ENCODE results near the gene CDH23. TPM values are rescaled to one million over a fixed set of nuclear protein-coding genes. Genes with fewer than 3 reads are reported as not detected.
A peak's percentile ranks its signal among the peaks of the same experiment; 100 is the strongest.

Gene CDH23
- total RNA-seq, 2 experiments from 2014 or later = 3.7 to 5.3 TPM

DNA sequence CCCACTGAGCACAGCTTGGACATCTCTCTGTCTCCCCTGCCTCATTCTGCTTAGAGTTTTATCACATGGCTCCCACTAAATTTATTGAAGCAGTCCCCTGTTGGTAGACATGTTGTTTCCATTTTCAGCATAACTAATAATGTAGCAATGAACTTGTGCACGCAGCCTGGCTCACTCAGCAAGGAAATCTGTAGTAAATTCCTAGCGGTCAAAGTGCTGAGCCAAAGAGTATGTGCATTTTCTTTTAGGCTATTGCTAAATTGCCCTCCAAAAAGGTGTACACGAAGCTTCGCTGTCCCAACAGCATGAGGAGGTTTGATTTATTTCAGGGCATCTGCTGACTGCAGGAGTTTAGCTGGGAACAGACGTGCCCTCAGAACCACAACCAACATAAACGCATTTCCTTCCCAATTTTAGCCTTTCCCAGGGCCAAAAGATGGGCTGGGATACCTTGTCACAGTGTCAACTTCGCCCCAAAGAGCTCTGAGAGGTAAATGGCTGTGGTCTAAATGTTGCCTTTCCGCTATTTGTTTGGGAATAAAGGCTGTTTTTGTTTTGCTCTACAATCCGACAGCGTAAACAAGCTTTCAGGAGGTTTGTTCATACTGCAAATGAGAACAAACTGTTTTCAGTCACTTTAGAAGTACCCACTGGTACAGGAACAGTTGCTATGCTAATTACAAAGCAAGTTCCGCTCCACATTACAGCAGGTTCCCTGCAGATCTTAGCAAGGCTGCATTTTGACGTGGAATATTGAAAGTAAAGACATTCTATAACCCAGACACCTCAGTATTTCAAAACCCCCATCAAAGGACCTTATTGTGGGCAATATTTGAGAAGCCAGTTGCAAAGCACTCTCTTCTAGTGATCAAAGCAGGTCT, 359.8 kb downstream of the CDH23 start:
- Mint-ChIP-seq H3K9me3 (no peaks in the 10 kb centered on the region), H3K27me3 (no peaks in the 10 kb centered on the region), H3K27ac (peak overlapping the region; percentile 93), H3K36me3 (peaks cover 42% of the 10 kb centered on the region), H3K4me1 (peaks cover 79% of the 10 kb centered on the region), H3K4me3 (peak overlapping the region; percentile 76)
- peak; percentile 55 for ATAC-seq (ENCODE audit: low read depth)
- POLR2A ChIA-PET = interaction anchor here (1.1 to 14.9 kb wide), 10 partner anchors 8 to 94 kb away, joined by 3 to 341 read pairs (median 10); partner anchors contain the start of genes PSAP and VSIR
- DNase-seq = no peak

DNA sequence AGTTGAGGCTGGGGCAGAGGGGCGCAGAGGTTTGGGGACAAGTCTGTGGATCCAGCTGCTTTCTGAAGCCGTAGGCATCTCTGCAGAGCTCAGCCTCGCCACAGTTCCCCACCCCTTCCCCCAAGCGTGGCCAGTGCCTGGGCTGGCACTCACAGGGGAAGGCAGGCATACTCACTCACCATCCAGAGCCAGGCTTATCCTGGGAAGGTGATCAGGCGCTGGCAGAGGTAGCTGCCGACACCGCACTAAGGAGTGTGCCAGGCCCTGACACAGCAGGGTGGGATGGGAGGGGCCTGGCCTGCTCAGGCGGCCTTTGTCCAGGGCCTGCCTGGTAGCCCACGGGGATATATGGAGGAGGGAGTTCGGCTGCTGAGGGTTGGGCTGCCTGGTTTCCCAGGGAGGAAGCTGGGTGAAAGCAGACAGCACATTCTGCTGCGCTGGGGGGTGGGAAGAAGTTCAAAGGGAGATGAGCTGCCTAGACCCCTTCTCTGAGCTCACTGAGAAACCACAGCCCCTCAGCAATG, 360.7 kb downstream of the CDH23 start:
- Mint-ChIP-seq H3K27ac (peak overlapping the region; percentile 93), H3K4me1 (peaks cover 74% of the 10 kb centered on the region), H3K4me3 (peak overlapping the region; percentile 76), H3K9me3 (no peaks in the 10 kb centered on the region), H3K27me3 (no peaks in the 10 kb centered on the region), H3K36me3 (peaks cover 40% of the 10 kb centered on the region)
- POLR2A ChIA-PET = interaction anchor here (0.9 to 14.9 kb wide), 11 partner anchors 9 to 93 kb away, joined by 3 to 341 read pairs (median 8); partner anchors contain the start of genes PSAP and VSIR
- ATAC-seq (ENCODE audit: low read depth) (peak; percentile 16), DNase-seq (peak; percentile 43)

DNA sequence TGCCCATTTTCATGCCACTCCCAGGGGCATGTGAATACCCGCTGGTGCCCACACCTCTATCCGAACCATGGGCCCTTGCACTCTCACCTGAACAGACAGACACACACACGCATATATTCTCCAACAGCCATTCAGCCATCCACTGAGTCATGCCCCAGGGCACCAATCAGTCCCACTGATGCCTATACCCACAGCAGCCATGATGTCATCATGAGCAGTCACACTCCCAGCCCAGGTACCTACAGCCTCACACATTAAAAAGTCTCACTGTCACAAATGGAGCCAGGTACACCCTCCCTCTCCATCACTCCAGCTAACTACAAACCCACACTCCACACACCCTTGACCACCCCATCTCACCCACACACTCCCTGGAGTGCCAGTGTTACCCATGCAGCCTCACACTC, 364.4 kb downstream of the CDH23 start:
- H3K36me3 Mint-ChIP-seq = peaks cover 28% of the 10 kb centered on the region
- DNase-seq = no peak
- POLR2A ChIA-PET = no interaction called here
- peak overlapping the region; percentile 74 for H3K27ac Mint-ChIP-seq
- peaks cover 66% of the 10 kb centered on the region for H3K4me1 Mint-ChIP-seq
- no peak overlapping the region for H3K4me3 Mint-ChIP-seq
- no peak for ATAC-seq (ENCODE audit: low read depth)
- H3K27me3 Mint-ChIP-seq = no peaks in the 10 kb centered on the region
- no peaks in the 10 kb centered on the region for H3K9me3 Mint-ChIP-seq

DNA sequence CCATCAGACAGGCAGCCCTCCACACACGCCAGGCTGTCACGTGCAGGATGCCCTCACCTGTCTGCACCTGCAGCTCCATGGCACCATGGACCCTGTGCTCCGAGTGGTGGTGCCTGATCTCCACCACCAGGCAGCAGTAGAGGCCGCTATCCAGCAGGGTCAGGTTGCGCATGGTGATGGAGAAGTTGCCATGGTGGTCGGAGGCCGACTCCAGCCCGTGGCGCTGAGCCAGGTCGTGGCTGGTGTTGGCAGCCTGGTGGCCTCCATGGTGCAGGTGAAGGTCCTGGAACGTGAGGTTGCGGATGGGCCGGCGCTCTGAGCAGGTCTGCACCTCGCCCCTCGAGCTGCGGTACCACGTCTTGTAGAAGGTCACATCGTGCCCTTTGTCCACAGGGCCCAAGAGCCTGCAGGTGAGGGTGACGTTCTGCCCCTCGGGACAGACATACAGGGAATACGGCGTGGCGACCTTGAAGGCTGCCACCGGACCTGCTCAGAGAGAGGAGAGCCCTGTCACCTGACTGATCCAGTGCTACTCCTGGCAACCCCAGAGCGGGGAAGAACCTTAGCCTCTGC, 364.9 kb downstream of the CDH23 start:
- Mint-ChIP-seq H3K4me1 (peaks cover 64% of the 10 kb centered on the region), H3K27me3 (no peaks in the 10 kb centered on the region), H3K36me3 (peaks cover 30% of the 10 kb centered on the region), H3K27ac (peak overlapping the region; percentile 74), H3K9me3 (no peaks in the 10 kb centered on the region), H3K4me3 (no peak overlapping the region)
- POLR2A ChIA-PET = interaction anchor here (15.2 kb wide), 1 partner anchor 9 kb away, joined by 341 read pairs; no protein-coding TSS in a partner anchor
- DNase-seq (no peak), ATAC-seq (ENCODE audit: low read depth) (no peak)

DNA sequence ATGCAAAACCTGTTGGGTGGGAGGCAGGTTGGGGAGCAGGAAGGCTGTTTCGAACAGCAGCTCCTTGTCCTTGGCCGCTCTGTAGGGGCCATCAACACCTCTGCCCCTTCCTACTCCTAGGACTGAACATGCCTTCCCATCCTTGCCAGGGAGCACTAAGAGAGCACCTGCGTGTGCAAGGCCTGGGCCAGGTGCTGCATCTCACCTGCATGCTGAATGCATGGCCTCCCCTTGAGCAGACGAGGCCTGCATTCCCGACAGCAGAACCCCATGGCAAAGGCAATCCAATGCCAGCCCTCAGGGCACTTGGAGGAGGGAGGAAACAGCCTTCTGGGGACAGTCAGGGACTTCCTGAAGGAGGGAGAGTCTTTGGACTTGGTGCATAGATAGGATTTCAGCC, 365.6 kb downstream of the CDH23 start:
- Mint-ChIP-seq H3K4me1 (peaks cover 64% of the 10 kb centered on the region), H3K9me3 (no peaks in the 10 kb centered on the region), H3K27ac (peak overlapping the region; percentile 61), H3K36me3 (peaks cover 34% of the 10 kb centered on the region), H3K4me3 (no peak overlapping the region), H3K27me3 (no peaks in the 10 kb centered on the region)
- DNase-seq (no peak), ATAC-seq (ENCODE audit: low read depth) (no peak)
- POLR2A ChIA-PET = interaction anchor here (1.4 to 15.2 kb wide), 3 partner anchors 9 to 20 kb away, joined by 3 to 341 read pairs (median 10); partner anchors contain the start of gene VSIR

DNA sequence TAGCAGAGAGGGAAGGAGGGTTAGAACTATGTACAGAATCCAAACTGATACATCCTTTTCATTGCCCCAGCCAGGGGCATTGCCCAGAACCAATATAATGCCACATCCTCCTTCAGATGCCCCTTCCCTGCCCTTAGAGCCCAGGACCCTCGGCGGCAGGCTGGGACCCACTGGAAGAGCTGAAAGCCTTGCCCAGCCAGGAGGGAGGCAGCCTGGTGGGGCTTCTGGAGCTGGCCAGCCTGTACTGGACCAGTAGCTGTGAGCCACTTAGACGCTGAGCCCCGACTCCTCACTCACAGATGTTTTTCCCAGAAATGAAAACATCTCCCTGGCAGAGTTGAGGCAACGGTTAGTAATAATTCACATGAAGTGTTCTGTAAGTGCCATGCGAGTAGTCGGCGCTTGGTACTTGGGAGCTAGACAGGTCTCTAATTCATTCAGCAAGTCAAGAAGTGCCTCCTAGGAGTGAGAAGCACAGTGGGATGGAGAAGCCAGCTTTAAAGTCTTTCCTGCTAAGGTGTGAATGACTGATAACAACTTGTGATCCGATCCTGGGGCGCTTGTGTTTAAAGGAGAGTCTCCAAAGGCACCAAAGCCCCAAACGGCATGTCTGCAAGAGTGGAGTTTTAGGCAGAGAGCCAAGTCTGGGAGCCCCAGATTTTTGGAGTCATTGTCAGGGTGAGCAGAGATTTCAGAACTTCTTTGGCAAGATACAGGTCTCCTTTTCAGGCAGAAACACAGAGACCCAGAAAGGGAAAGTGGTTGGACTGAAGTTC, 366.8 kb downstream of the CDH23 start:
- H3K36me3 Mint-ChIP-seq = peaks cover 35% of the 10 kb centered on the region
- H3K9me3 Mint-ChIP-seq = no peaks in the 10 kb centered on the region
- H3K27me3 Mint-ChIP-seq = no peaks in the 10 kb centered on the region
- ATAC-seq (ENCODE audit: low read depth) = no peak
- peaks cover 62% of the 10 kb centered on the region for H3K4me1 Mint-ChIP-seq
- DNase-seq = no peak
- POLR2A ChIA-PET = interaction anchor here (1.4 to 15.2 kb wide), 4 partner anchors 10 to 36 kb away, joined by 3 to 341 read pairs (median 11); partner anchors contain the start of gene VSIR
- H3K4me3 Mint-ChIP-seq = no peak overlapping the region
- peak overlapping the region; percentile 80 for H3K27ac Mint-ChIP-seq

DNA sequence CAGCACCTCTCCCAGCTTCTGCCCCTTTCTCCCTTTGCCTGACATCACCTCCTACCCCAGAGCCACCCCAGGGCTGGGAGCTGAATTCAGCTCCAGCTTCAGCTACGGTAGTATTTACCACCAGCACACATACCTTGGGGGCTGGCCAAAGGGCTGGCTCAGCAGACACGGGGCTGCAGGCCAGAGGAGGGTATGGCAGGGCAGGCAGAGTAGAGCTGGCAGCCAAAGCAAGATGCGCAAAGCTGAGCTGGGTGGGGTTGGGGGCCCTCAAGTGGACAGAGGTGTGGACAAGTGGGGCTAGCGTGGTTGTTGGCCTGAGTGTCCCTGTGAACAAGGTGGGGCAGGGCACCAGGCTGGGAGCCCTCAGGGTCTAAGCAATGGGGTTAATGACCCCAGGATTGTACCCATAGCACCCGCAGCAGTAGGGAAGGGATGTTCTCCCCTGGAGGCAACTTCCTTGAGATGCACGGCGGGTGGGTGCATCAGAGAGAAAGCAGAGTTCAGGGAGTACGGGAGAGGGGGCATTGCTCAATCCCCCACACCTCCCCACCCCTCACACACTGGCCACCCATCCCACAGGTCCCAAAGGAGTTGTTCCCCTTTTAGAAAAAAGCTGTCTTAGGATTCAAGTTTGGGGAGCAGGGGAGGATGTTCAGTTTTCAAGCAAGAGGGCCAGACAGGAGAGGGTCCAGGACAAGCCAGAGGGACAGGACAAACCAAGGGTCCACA, 368.6 kb downstream of the CDH23 start:
- H3K4me3 Mint-ChIP-seq = peak overlapping the region; percentile 28
- no peaks in the 10 kb centered on the region for H3K27me3 Mint-ChIP-seq
- peaks cover 41% of the 10 kb centered on the region for H3K36me3 Mint-ChIP-seq
- DNase-seq = no peak
- POLR2A ChIA-PET = interaction anchor here (1.3 to 15.2 kb wide), 3 partner anchors 8 to 38 kb away, joined by 3 to 341 read pairs (median 12); partner anchors contain the start of gene VSIR
- H3K4me1 Mint-ChIP-seq = peaks cover 72% of the 10 kb centered on the region
- H3K27ac Mint-ChIP-seq = peak overlapping the region; percentile 76
- no peaks in the 10 kb centered on the region for H3K9me3 Mint-ChIP-seq
- ATAC-seq (ENCODE audit: low read depth) = no peak

DNA sequence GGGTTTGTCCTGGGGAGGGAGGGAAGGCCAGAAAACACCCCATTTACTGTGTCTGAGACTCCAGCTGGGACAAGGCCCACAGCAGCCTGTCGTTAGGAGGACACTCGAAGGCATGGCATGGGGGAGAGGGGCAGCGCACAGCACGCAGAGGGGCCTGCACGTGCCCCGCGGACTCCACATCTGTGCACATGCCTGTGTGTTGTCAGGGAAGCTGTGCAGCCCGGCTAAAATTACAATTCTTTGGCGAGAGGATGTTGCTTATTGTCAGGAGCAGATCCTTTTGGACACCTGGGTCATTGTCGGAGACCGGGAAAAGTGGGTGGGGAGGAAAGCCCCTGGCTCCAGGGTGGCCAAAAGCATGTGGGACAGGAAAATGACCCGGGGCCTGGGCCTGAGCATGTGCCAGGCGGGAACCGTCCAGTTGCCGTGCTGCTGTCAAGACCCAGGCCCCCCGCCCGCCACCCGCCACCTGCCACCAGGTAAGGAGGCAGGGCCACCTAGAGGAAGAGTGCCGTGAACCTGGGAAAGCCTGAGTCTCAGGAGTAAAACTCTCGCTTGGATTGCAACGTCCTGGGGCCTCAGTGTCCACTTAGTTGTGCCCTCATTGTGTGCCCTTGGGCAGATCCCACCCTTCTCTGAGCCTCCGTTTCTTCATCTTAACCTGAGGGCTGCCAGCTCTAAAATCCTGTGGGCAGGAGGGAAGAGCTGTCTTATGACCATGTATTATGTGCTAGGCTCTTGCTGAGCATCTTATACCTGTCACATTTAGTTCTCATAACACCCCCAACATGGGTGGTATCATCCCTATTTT, 369.4 kb downstream of the CDH23 start:
- Mint-ChIP-seq H3K36me3 (peaks cover 39% of the 10 kb centered on the region), H3K4me3 (no peak overlapping the region), H3K4me1 (peaks cover 72% of the 10 kb centered on the region), H3K27me3 (no peaks in the 10 kb centered on the region), H3K27ac (peak overlapping the region; percentile 83), H3K9me3 (no peaks in the 10 kb centered on the region)
- POLR2A ChIA-PET = interaction anchor here (0.8 to 15.2 kb wide), 5 partner anchors 7 to 39 kb away, joined by 3 to 341 read pairs (median 4); partner anchors contain the start of gene VSIR
- DNase-seq (no peak), ATAC-seq (ENCODE audit: low read depth) (no peak)

DNA sequence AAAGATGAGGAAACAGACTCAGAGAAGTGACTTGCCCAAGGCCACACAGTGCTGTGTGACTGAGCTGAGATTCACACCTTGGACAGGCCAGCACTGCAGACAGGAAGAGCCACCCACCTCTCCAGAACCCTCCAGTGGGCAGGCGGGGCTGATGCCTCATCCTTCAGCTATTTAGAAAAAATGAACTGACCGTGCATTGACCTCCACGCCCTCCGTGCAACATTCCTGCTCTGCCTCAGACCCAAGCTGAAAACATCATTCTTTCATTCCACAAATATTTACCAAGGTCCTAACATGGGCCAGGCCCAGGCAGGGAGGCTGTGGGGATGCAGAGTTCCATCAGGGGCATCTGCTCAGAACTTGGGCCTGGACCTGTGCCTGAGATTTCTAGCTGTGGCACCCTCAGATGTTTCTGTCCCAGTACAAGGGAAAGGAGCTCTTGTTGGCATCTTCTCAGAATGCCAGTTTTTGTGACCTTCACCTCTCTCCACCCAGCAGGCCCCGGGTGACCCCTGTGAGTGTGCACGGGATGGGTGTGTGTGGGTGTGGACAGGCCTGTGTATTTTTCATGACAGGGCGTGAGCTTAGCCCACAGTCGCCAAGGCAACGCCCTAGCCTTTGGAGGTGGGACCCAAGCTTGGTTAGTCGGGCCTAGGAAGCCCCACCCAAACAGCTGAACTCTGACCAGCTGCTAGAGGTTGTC, 370.1 kb downstream of the CDH23 start:
- Mint-ChIP-seq H3K27me3 (no peaks in the 10 kb centered on the region), H3K27ac (peak overlapping the region; percentile 83), H3K36me3 (peaks cover 39% of the 10 kb centered on the region), H3K9me3 (no peaks in the 10 kb centered on the region), H3K4me3 (peak overlapping the region; percentile 57), H3K4me1 (peaks cover 75% of the 10 kb centered on the region)
- ATAC-seq (ENCODE audit: low read depth) = no peak
- POLR2A ChIA-PET = interaction anchor here (0.8 to 15.2 kb wide), 3 partner anchors 9 to 39 kb away, joined by 4 to 341 read pairs (median 4); no protein-coding TSS in a partner anchor
- DNase-seq = no peak

DNA sequence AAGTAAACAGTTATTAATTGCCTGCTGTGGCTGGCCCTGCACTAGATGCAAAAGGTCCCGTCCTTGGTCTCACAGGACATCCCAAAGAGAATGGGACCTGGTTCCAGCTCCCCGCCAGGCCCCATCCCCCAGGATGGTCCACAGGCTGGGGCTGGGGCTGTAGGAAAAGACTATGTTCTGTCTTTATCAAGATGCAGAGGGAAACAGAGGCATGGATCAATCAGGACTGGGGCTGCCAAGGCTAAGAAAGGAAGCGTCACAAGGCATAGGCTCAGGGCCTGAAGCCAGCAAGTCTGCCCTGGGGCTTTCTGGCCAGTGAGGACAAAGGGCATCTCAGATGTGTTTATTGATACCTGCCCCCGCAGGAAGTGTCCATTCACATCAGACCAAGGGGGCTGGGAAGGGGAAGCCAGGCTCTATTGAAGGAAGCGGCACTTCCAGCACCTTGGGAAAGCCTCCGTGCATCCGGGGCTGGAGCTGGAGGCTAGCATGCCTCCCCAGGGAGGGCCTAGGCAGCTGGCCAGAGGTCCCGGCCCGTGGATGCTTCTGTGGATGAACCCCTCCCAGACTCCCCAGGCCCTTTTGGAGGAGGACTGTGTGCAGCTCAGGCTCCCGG, 370.8 kb downstream of the CDH23 start:
- H3K4me3 Mint-ChIP-seq = peak overlapping the region; percentile 57

More for the DNA sequence above, 370.8 kb downstream of the CDH23 start:
- Mint-ChIP-seq H3K27me3 (no peaks in the 10 kb centered on the region), H3K9me3 (no peaks in the 10 kb centered on the region), H3K4me1 (peaks cover 74% of the 10 kb centered on the region), H3K36me3 (peaks cover 44% of the 10 kb centered on the region), H3K27ac (peak overlapping the region; percentile 83)
- POLR2A ChIA-PET = interaction anchor here (1.1 to 15.2 kb wide), 4 partner anchors 9 to 61 kb away, joined by 4 to 341 read pairs (median 5); no protein-coding TSS in a partner anchor
- DNase-seq (no peak), ATAC-seq (ENCODE audit: low read depth) (no peak)

All from activated naive CD8-positive, alpha-beta T cell treated with anti-CD3 and anti-CD28 coated beads, Interleukin-2, amount 10 ng/mL, durations not matched to agents 7 days and 5 days (primary cell).